Measurements from ENCODE around the gene PTH1R.

Gene PTH1R

GRCh38 chr3:46893146-46893748 lies 15.7 kb downstream of the PTH1R start:
- no peak overlapping the region for H3K4me3 ChIP-seq (ENCODE audit: low read length)
- peaks cover 11% of the 10 kb centered on the region for H3K4me1 ChIP-seq (ENCODE audit: control insufficient read depth, insufficient read depth, low read length)
- no peak overlapping the region for H3K9ac ChIP-seq (ENCODE audit: low read length)
- H3K36me3 ChIP-seq (ENCODE audit: control insufficient read depth, insufficient read depth, low read length): no peaks in the 10 kb centered on the region
- peaks cover 40% of the 10 kb centered on the region for H3K27me3 ChIP-seq (ENCODE audit: control insufficient read depth, insufficient read depth, low read length)
- H3K9me3 ChIP-seq (ENCODE audit: control insufficient read depth, low read length): no peaks in the 10 kb centered on the region

- no peak overlapping the region for H3K4me3 ChIP-seq (ENCODE audit: low read length)
- H3K36me3 ChIP-seq (ENCODE audit: control insufficient read depth, insufficient read depth, low read length): no peaks in the 10 kb centered on the region
- H3K4me1 ChIP-seq (ENCODE audit: control insufficient read depth, insufficient read depth, low read length): peaks cover 11% of the 10 kb centered on the region
- no peaks in the 10 kb centered on the region for H3K9me3 ChIP-seq (ENCODE audit: control insufficient read depth, low read length)
- H3K9ac ChIP-seq (ENCODE audit: low read length): no peak overlapping the region
- H3K27me3 ChIP-seq (ENCODE audit: control insufficient read depth, insufficient read depth, low read length): peaks cover 45% of the 10 kb centered on the region
These were observed 16.2 kb downstream of the PTH1R start for GRCh38 chr3:46893763-46894162.

GRCh38 chr3:46894256-46894655 lies 16.7 kb downstream of the PTH1R start:
- Histone ChIP-seq H3K4me1 (ENCODE audit: control insufficient read depth, insufficient read depth, low read length) (peaks cover 11% of the 10 kb centered on the region), H3K36me3 (ENCODE audit: control insufficient read depth, insufficient read depth, low read length) (no peaks in the 10 kb centered on the region), H3K9ac (ENCODE audit: low read length) (no peak overlapping the region), H3K4me3 (ENCODE audit: low read length) (no peak overlapping the region), H3K27me3 (ENCODE audit: control insufficient read depth, insufficient read depth, low read length) (peaks cover 50% of the 10 kb centered on the region), H3K9me3 (ENCODE audit: control insufficient read depth, low read length) (no peaks in the 10 kb centered on the region)

- H3K36me3 ChIP-seq (ENCODE audit: control insufficient read depth, insufficient read depth, low read length): no peaks in the 10 kb centered on the region
- H3K9me3 ChIP-seq (ENCODE audit: control insufficient read depth, low read length): no peaks in the 10 kb centered on the region
- no peak overlapping the region for H3K9ac ChIP-seq (ENCODE audit: low read length)
- peaks cover 11% of the 10 kb centered on the region for H3K4me1 ChIP-seq (ENCODE audit: control insufficient read depth, insufficient read depth, low read length)
- H3K27me3 ChIP-seq (ENCODE audit: control insufficient read depth, insufficient read depth, low read length): peaks cover 53% of the 10 kb centered on the region
- no peak overlapping the region for H3K4me3 ChIP-seq (ENCODE audit: low read length)
These were observed 17.7 kb downstream of the PTH1R start for GRCh38 chr3:46895204-46895660.

GRCh38 chr3:46895761-46896160 lies 18.2 kb downstream of the PTH1R start:
- H3K9me3 ChIP-seq (ENCODE audit: control insufficient read depth, low read length): no peaks in the 10 kb centered on the region
- no peak overlapping the region for H3K4me3 ChIP-seq (ENCODE audit: low read length)
- H3K4me1 ChIP-seq (ENCODE audit: control insufficient read depth, insufficient read depth, low read length): peaks cover 11% of the 10 kb centered on the region
- H3K9ac ChIP-seq (ENCODE audit: low read length): no peak overlapping the region
- peaks cover 51% of the 10 kb centered on the region for H3K27me3 ChIP-seq (ENCODE audit: control insufficient read depth, insufficient read depth, low read length)
- H3K36me3 ChIP-seq (ENCODE audit: control insufficient read depth, insufficient read depth, low read length): no peaks in the 10 kb centered on the region

GRCh38 chr3:46896386-46896785 lies 18.9 kb downstream of the PTH1R start:
- Histone ChIP-seq H3K4me1 (ENCODE audit: control insufficient read depth, insufficient read depth, low read length) (peaks cover 11% of the 10 kb centered on the region), H3K4me3 (ENCODE audit: low read length) (no peak overlapping the region), H3K9me3 (ENCODE audit: control insufficient read depth, low read length) (no peaks in the 10 kb centered on the region), H3K9ac (ENCODE audit: low read length) (no peak overlapping the region), H3K27me3 (ENCODE audit: control insufficient read depth, insufficient read depth, low read length) (peaks cover 44% of the 10 kb centered on the region), H3K36me3 (ENCODE audit: control insufficient read depth, insufficient read depth, low read length) (no peaks in the 10 kb centered on the region)

GRCh38 chr3:46897031-46897430 lies 19.5 kb downstream of the PTH1R start:
- H3K9me3 ChIP-seq (ENCODE audit: control insufficient read depth, low read length): no peaks in the 10 kb centered on the region
- H3K4me3 ChIP-seq (ENCODE audit: low read length): no peak overlapping the region
- H3K9ac ChIP-seq (ENCODE audit: low read length): no peak overlapping the region
- peaks cover 6% of the 10 kb centered on the region for H3K4me1 ChIP-seq (ENCODE audit: control insufficient read depth, insufficient read depth, low read length)
- peaks cover 38% of the 10 kb centered on the region for H3K27me3 ChIP-seq (ENCODE audit: control insufficient read depth, insufficient read depth, low read length)
- H3K36me3 ChIP-seq (ENCODE audit: control insufficient read depth, insufficient read depth, low read length): no peaks in the 10 kb centered on the region

GRCh38 chr3:46897829-46898320 lies 20.4 kb downstream of the PTH1R start:
- H3K27me3 ChIP-seq (ENCODE audit: control insufficient read depth, insufficient read depth, low read length): peaks cover 30% of the 10 kb centered on the region
- no peak overlapping the region for H3K9ac ChIP-seq (ENCODE audit: low read length)
- no peaks in the 10 kb centered on the region for H3K36me3 ChIP-seq (ENCODE audit: control insufficient read depth, insufficient read depth, low read length)
- no peak overlapping the region for H3K4me3 ChIP-seq (ENCODE audit: low read length)
- no peaks in the 10 kb centered on the region for H3K9me3 ChIP-seq (ENCODE audit: control insufficient read depth, low read length)
- peaks cover under 1% of the 10 kb centered on the region for H3K4me1 ChIP-seq (ENCODE audit: control insufficient read depth, insufficient read depth, low read length)

GRCh38 chr3:46898321-46899150 lies 21.0 kb downstream of the PTH1R start:
- no peak overlapping the region for H3K9ac ChIP-seq (ENCODE audit: low read length)
- H3K4me1 ChIP-seq (ENCODE audit: control insufficient read depth, insufficient read depth, low read length): no peaks in the 10 kb centered on the region
- H3K36me3 ChIP-seq (ENCODE audit: control insufficient read depth, insufficient read depth, low read length): no peaks in the 10 kb centered on the region
- peaks cover 25% of the 10 kb centered on the region for H3K27me3 ChIP-seq (ENCODE audit: control insufficient read depth, insufficient read depth, low read length)
- H3K4me3 ChIP-seq (ENCODE audit: low read length): no peak overlapping the region
- no peaks in the 10 kb centered on the region for H3K9me3 ChIP-seq (ENCODE audit: control insufficient read depth, low read length)

- H3K27me3 ChIP-seq (ENCODE audit: control insufficient read depth, insufficient read depth, low read length): peaks cover 25% of the 10 kb centered on the region
- H3K4me1 ChIP-seq (ENCODE audit: control insufficient read depth, insufficient read depth, low read length): no peaks in the 10 kb centered on the region
- no peak overlapping the region for H3K4me3 ChIP-seq (ENCODE audit: low read length)
- no peak overlapping the region for H3K9ac ChIP-seq (ENCODE audit: low read length)
- H3K36me3 ChIP-seq (ENCODE audit: control insufficient read depth, insufficient read depth, low read length): no peaks in the 10 kb centered on the region
- H3K9me3 ChIP-seq (ENCODE audit: control insufficient read depth, low read length): no peaks in the 10 kb centered on the region
These were observed 21.9 kb downstream of the PTH1R start for GRCh38 chr3:46899151-46900006.

- H3K27me3 ChIP-seq (ENCODE audit: control insufficient read depth, insufficient read depth, low read length): peaks cover 25% of the 10 kb centered on the region
These were observed 22.4 kb downstream of the PTH1R start for GRCh38 chr3:46900007-46900292.

GRCh38 chr3:46900356-46900755 lies 22.8 kb downstream of the PTH1R start:
- Histone ChIP-seq H3K4me3 (ENCODE audit: low read length) (no peak overlapping the region), H3K9ac (ENCODE audit: low read length) (no peak overlapping the region), H3K27me3 (ENCODE audit: control insufficient read depth, insufficient read depth, low read length) (peaks cover 25% of the 10 kb centered on the region), H3K36me3 (ENCODE audit: control insufficient read depth, insufficient read depth, low read length) (no peaks in the 10 kb centered on the region), H3K9me3 (ENCODE audit: control insufficient read depth, low read length) (no peaks in the 10 kb centered on the region), H3K4me1 (ENCODE audit: control insufficient read depth, insufficient read depth, low read length) (no peaks in the 10 kb centered on the region)

More at GRCh38 chr3:46900007-46900292, 22.4 kb downstream of the PTH1R start:
- no peaks in the 10 kb centered on the region for H3K4me1 ChIP-seq (ENCODE audit: control insufficient read depth, insufficient read depth, low read length)
- no peak overlapping the region for H3K4me3 ChIP-seq (ENCODE audit: low read length)
- no peaks in the 10 kb centered on the region for H3K9me3 ChIP-seq (ENCODE audit: control insufficient read depth, low read length)
- H3K36me3 ChIP-seq (ENCODE audit: control insufficient read depth, insufficient read depth, low read length): no peaks in the 10 kb centered on the region
- H3K9ac ChIP-seq (ENCODE audit: low read length): no peak overlapping the region

Measured in mucosa of stomach (tissue), 1 donor.